Stimulated activated CD4-positive, alpha-beta T cell treated with anti-CD3 and anti-CD28 coated beads, Interleukin-4, amount 100 ng/mL, for 48 hours (primary cell): Measurements from ENCODE around the gene SULF2.

Source experiments
- DNase-seq, 2 donors: peaks; one replicate each; pipeline ENCODE4 v3.0.0-alpha.2; 2020; ENCODE audit warnings: low read depth in 2 of 2

The SULF2 gene

DNA sequence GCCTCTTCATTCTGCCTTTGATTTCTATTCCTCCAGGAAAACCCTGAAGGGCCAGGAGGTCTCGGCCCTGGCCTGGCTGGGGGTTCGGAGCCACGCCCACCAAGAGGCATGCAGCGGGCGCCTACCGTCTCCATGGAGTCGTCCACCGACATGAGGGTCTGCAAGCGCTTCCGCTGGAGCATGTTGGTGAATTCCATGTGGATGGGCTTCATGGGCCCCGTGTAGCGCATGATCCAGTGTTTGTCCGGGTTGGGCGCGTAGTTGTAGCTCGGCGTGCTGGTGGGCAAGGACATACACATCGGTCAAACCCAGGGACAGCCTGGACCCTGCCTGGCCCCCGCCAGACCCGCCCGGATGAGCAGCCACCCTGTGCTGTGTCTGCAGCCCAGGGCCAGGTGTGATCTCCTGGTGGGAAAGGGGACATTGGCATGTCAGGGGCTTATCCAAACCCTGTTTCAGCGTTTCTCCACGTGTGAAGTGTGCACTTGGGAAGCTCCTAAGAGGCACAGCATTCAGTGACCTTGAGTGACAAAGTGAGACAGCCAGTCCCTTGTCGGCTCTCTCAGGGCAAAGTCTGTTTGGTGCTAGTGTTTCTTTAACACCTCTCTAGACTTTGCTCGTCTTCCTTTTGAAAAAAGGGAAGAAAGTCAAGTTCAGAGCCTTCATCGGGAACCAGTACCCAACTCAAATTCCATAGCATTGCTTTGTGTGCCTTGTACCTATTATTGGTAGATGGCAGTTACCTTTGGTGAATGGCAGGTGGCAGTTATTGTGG is 100.8 kb downstream of the SULF2 start:
- no peak for DNase-seq

GRCh38 chr20:47682916-47683315 is 102.4 kb downstream of the SULF2 start:
- DNase-seq = no peak

- DNase-seq = no peak
Measured at GRCh38 chr20:47682028-47682783, 103.1 kb downstream of the SULF2 start.

- no peak for DNase-seq
Measured at GRCh38 chr20:47680804-47681529, 104.3 kb downstream of the SULF2 start.

DNA sequence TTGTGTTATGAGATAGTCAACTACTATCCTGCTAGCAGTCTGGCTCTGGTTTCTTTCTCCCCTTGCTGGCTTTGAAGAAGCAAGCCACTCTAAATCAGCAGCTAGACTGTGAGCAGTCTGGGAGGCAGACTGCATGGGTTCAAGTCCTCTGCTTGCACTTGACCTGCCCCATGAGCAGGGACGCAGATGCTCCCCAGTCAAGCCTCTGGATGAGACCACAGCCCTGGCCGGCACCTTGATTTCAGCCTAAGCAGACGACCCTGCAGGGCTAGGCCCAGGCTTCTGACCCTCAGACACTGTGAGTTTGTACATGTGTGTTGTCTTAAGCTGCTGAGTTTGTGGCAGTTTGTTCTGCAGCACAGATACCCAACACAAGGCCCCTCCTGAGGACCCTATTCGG is 105.8 kb downstream of the SULF2 start:
- no peak for DNase-seq

DNA sequence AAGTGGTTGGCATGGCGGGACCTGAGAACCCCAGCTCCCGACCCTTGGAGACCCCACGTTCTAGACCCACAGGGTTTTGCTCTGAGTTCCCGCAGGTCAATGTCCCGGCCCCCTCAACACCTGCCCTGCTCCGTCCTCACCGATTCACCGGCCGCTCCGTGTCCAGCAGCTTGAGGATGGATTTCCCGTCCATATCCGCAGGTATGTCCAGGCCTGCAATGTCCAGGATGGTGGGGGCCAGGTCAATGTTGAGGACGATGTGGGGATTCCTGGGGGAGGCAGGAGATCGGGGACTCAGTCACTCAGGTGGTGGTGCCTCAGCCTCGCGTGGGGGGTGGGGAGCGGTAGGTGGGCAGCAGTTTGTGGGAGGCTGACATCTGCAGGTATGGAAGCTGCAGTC is 106.7 kb downstream of the SULF2 start:
- DNase-seq = no peak

DNA sequence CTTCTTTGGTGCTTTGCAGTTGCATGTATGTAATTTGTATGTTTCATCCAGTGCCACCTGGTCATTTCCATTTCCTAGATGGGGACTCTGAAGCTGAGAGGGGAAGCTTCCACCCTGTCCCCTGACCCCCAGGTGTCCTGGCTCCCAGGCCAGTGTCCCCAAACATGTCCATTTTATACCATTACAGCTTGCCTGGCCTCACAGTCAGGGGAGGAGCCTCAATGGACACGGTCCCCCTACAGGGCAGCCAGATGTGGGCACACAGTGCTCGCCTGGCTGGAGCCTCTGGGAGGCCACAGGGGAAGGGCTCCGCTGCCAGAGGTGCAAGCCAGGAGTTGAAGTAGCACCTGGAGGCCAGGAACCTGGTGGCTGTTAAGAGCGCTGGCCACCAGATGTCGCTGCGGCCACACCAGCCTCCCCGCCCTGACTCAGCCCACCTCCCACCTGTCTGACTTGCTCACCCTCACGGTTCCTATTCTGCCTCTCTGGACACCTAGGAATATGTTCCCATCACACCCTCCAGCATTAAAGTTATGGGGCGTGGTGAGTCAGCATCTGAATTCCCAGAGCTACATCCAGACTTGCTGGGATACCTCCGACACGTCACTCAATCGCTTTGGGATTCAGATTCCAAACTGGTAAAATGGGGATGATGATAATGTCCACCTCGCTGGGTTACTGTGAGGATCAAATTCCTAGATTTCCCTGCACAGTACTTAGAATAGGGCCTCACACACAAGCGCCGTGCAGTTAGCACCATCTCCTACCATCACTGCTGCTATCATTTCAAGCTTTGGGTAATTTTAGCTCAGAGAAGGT is 107.4 kb downstream of the SULF2 start:
- DNase-seq = peak; percentile 56 to 58

GRCh38 chr20:47676912-47677634 is 108.2 kb downstream of the SULF2 start:
- no peak for DNase-seq

DNA sequence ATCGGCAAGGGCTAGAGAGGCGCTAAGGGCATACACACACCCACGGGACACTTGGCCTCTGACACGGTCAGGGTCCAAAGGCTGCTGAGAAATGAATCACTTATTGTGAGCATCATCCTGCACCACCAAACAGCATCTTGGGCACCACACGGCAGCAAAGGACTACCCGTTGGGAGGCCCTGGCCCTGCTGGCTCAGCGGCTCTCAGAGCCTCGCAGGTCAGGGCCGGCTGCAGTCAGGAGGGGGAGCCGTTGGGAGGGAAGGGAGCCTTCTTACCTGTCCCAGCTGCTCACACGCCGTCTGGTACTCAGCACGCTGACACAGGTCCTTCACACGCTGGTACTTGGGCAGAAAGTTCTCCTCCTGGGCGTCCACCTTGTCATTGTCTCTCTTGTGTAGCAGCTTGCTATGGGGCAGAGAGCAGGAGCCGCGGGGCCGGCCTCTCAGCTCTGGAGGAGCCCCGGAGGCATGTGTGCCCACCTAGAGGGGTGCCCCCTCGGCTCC is 109.0 kb downstream of the SULF2 start:
- no peak for DNase-seq

- DNase-seq = no peak
Measured at GRCh38 chr20:47675190-47676142, 109.8 kb downstream of the SULF2 start.

GRCh38 chr20:47674686-47675085 is 110.6 kb downstream of the SULF2 start:
- DNase-seq = no peak

DNA sequence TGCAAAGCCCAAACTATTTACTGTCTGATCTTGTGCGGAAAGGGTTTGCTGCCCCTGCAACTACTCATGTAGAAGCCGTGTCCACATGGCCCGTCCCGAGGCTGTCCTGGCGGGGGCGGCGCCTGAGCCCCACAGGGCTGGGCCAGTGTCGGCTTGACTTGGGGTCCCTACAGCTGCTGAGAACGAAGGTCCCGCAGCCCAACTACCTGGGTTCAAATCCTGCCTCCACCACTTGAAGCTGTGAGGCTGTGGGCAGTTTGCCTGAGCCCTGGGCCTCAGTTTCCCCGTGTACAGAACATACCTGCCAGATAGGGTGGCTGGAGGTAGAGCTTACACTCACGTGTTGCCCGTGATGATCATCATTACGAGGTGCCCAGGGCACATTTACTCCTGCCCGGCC is 111.1 kb downstream of the SULF2 start:
- no peak for DNase-seq

DNA sequence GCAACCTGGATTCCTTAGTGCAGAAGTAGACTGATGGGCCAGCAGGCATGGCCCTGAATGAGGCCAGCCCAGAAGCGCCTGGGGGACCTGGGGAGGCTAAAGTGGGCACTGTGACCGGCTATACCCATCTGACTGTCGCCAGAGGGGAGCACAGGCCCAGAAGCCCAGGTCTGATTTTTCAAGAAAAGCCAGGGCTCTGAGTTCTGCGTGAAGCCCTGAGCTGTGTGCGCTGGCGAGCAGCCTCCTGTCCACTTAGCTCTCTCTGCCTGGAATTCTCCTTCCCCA is 111.7 kb downstream of the SULF2 start:
- DNase-seq = no peak

DNA sequence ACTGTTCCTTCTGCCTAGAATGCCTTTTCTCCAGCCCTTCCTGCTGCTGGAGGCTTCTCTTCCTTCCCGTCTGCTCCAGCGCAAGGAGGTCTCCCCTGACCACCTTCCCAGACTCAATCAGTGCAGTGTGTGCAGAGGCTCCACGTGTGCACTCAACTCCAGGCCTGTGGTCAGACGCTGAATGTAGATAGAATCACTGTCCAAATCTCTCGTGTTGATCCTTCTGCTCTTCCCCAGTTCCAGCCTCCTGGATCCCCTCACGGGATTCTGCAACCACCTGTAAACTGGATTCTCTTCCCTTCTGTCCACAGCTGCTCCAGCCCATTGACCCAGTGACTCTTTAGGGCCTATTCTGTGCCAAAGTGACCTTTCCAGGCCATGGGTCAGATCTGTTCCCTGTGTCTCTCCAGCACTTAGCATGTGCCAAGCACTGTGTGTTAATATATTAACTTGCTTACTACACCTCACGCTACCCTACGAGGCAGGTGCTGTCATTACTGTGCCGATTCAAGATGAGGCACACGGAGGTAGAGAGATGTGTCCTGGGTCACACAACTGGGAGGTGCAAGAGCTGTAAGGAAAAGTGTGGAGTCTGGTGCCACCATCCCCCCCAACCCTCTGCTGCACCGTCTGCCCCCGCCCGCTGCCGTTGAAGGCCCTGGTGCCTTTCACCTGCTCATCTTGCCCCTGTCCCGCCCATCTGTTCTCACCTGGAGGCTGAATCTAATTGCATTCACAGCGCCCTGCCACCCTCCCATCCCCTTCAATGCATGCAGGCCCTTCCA is 112.2 kb downstream of the SULF2 start:
- DNase-seq = no peak

DNA sequence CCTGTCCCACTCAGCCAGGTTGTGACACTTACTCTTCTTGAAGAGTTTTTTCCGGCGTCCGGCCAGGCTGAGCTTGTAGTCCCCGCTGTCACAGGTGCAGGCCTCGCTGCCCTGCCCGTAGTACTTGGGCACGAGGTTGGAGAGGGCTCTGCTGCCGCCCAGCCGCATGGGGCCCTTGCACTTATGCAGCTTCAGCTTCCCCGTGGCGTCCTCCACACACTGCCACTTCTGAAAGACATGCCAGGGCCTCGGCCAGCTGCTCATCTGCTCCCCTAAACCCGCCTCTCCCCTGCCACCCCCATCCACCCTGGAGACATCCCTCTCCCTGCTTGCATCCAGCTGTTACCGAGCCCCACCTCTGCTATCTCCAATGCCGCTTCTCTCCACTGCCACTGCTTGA is 113.1 kb downstream of the SULF2 start:
- DNase-seq = no peak

GRCh38 chr20:47670913-47671312 is 114.4 kb downstream of the SULF2 start:
- no peak for DNase-seq

GRCh38 chr20:47669927-47670890 is 115.1 kb downstream of the SULF2 start:
- no peak for DNase-seq

GRCh38 chr20:47669489-47669888 is 115.8 kb downstream of the SULF2 start:
- no peak for DNase-seq
